NCI-H526 treated with DMSO at 0.1 percent for 48 hours (cell line): ENCODE data around the gene FRMD4B.
"Not testable (repeated sequence)": the region's sequence is repeated elsewhere in the genome, so short reads cannot be mapped to it uniquely, and the experiment has no call there.

Experiments used
- DNase-seq: peaks from one replicate; lab custom pipeline; 2025; lab: John Stamatoyannopoulos, UW

FRMD4B gene

GRCh38 chr3:69360690-69361089 is 25.2 kb downstream of the FRMD4B start:
- no peak for DNase-seq

DNA sequence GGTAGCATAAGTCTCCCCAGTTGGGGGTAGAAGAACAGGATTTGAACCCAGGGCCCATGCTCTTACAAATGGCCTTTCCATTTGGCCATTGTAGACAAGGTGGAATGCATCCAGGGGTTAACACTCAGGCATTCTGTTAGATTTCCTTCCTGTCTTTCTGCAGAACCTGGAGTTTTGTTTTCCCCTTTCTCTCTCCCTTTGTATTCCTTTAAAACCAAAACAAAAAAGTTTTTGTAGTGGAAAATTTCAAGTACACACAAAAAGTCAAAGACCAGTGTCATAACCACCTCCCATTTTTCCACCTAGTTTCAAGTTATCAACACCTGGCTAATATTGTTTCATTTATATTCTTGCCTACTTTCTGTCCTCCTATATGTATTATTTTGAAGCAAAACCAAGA is 26.0 kb downstream of the FRMD4B start:
- DNase-seq: no peak

DNA sequence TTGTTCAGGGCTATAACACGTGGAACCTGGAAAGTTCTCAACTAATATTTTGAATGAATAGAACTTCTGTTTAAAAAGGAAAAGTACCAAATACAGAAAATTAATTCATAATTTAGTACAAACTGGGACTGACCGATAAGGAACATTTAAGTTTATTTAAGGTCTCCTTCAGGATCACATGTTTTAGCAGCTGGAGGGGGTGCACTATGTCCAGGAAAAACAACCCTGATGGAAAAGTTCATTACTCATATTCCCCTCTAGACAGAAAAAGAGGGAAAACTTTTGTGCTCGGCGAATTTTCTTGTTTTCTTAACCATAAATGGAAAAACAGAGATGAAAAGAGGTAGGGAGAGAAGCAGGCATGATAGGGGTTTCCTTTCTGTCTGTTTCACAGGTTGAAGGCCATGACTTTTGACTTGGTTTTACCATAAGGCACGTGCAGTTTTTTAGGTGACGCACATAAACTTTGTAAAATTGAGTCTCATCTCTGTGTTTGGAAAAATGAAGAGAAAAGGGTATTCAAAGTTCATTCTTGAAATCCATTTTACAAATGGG is 26.5 kb downstream of the FRMD4B start:
- no peak for DNase-seq

DNA sequence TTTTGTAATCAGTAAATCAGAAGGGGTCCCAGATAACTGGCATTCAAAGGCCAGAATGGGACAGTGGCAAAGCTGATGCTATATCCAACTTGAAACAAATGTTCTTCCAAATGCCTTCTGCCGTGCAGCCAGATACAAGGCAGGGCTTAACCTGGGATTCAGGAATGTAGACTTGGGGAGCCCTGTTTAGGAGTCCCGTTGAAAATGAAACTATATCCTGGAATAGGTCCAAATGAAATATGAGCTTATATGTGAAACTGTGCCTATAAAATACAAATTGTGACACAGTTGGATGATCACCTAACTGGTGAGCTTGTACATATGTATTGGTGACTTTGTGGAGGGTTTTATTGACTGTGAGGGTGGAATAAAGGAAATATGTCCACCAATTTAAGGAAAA is 28.7 kb downstream of the FRMD4B start:
- no peak for DNase-seq

DNA sequence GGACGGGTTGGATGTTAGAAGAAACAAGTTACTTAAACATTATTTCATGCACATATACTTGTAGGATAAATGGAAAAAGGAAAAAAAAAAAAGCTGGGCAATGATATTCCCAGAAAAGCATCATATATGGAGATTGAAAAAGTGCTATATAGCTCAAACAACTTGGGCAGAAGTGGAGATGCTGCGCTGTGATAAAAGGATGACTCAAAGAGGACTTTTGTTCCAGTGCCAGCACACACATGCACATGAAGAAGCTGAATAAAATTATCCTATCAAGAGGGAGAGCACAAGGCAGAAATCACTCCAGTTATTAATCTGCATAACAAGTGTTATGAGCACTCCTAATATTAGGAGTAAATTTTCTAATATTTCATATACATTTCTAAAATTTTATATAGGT is 30.9 kb downstream of the FRMD4B start:
- DNase-seq: no peak

GRCh38 chr3:69353503-69353902 is 32.4 kb downstream of the FRMD4B start:
- no peak for DNase-seq

GRCh38 chr3:69353088-69353478 is 32.8 kb downstream of the FRMD4B start:
- no peak for DNase-seq

DNA sequence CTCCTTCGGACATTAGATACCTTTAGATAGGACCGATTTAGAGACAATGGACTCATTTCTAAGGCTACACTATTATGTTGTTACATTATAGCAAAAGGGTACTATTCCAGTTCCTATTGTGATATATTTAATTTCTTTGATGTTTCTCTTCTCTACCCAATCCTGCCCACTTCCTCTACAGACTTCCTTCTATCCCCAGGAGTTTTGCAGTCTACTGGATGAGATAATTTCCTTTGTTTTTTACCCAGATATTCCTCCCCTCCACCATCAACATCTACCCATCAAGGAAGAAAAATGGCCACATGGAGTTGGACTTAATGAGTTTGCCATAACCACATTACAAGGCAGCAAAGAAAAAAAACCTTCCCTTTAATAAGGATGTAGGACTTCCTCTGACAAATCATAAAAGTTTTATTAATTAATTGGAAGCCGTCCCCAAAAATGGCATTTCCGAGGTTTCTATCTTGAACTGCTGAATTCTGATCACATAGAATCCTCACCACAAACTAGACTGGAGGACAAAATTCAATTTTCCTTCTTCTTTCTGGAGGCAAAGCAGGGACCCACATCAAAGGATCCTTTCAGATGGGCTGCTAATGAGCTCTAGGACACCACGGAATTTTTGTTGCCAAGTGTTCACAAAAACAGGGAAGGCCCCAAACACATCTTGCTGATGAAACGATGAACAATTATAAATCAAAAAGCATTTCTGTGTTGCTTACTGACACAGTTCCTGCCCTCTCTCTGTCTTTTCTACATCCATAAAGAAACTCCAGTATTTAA is 33.4 kb downstream of the FRMD4B start:
- no peak for DNase-seq

- no peak for DNase-seq
These were observed 42.0 kb downstream of the FRMD4B start for GRCh38 chr3:69343875-69344274.

- no peak for DNase-seq
These were observed 43.8 kb downstream of the FRMD4B start for GRCh38 chr3:69342074-69342473.

DNA sequence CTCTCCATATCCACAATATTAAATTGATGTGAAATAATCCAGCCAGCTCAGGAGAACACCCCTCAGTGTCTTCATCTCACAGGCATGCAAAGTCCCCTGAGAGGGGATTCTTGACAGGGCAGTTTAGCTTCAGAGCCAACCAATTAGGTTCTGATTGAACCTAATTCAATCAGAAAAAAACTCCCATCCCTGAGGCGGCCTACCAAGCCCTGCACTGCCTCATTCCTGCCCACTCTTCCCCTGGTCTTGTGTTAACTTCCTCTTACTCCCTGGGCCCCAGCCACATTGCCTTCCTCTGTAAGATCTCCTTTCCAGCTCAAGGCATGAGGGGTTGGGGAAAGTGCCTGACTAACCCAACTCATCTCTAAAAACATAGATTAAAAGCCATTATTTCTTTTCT is 46.1 kb downstream of the FRMD4B start:
- DNase-seq: no peak

- DNase-seq: no peak
These were observed 47.0 kb downstream of the FRMD4B start for GRCh38 chr3:69338911-69339310.

DNA sequence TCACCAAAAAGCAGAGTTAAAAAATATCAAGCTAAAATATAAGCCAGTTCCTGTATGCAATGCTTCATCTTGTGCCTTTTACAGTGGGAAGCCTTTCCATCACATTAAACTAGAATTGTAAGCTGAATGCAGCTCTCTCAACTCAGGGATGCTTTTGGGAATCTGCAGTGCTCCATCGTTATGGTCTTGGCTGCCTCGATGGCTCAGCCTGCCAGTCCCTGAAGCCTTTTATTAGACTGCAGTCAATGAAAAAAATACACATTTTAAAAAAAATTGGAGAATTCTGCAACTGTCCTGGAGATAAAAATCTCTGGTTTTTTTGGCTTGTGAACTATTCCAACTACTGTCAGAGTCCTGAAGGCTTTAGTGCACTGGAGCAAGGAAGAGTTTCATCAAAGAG is 53.0 kb downstream of the FRMD4B start:
- no peak for DNase-seq

GRCh38 chr3:69330891-69331400 is 54.9 kb downstream of the FRMD4B start:
- DNase-seq: no peak

- no peak for DNase-seq
These were observed 56.0 kb downstream of the FRMD4B start for GRCh38 chr3:69329892-69330291.

DNA sequence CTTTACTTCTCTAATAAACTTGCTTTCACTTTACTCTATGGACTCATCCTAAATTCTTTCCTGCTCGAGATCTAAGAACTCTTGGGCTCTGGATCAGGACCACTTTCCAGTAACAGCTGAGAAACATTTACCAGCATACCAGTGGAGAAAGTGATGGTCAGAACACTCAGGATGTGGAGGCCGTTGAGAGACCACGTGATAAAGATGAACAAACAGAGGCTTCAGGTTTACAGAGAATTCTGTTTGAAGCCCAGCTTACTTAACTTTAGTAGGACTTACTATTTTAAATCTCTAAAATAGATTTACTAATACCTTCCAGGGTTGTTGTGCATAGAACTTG is 57.0 kb downstream of the FRMD4B start:
- DNase-seq: no peak

GRCh38 chr3:69328103-69328962 is 57.6 kb downstream of the FRMD4B start:
- DNase-seq: no peak

DNA sequence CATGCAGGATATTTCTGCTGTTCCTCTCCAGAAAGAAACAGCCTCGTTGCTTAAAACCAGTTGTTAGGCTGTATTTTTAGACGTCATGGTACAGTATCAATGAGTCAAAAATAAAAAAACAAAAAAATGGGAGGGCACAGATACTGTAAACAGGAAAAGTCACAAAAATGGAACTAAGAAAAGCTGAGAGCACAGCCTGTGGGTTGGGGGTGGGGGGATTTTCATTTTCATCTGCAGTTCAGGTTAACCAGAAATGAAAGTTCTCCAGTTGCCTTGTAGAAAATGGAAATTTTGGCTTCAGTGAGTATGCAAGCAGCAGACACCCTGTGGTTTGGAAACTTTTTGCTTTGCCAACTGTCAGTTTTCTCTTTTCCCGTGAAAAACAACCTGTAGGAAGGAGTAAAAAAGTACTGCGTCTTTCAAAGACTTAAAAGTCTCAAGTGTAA is 59.0 kb downstream of the FRMD4B start:
- DNase-seq: no peak

- DNase-seq: no peak
These were observed 60.7 kb downstream of the FRMD4B start for GRCh38 chr3:69325151-69325550.

DNA sequence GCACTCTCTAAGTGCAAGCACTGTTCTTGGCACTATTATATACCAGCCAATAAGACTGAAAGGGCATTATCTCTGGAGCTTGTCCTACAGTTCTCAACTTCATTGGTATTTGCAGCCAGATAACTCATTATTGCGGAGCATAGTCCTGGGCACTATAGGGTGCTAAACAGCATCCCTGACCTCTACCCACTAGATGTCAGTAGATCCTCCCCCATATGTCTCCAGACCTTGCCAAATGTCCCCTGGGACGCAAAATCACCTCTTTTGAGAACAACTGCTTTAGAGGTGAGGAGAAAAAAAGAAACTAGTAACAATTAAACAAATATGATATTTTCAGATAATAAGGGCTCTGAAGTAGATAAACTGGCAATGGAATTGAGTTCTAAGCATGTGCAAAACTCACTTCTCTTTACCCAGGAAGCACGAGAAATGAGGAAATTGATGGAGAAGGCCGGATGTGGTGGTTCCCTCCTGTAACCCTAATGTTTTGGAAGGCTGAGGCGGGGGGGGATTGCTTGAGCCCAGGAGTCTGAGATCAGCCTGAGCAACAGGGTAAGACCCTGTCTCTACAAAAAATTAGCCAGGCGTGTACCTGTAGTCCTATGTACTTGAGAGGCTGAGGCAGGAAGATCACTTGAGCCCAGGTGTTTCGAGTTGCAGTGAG is 61.4 kb downstream of the FRMD4B start:
- peak; percentile 0 for DNase-seq

GRCh38 chr3:69323941-69324340 is 61.9 kb downstream of the FRMD4B start:
- no peak for DNase-seq

DNA sequence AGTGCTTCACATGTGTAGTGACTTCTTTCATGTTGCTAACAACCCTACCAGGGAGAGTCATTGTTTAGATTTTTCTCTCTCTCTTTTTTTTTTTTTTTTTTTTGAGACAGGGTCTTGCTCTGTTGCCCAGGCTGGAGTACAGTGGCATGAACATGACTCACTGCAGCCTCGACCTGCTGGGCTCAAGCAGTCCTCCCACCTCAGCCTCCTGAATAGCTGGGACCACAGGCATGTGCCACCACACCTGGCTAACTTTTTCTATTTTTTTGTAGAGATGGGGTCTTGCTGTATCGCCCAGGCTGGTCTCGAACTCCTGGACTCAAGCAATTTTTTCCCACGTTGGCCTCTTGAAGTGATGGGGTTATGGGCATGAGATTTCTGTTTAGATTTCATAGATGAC is 63.4 kb downstream of the FRMD4B start:
- not testable (repeated sequence) for DNase-seq
